HPDE6-E6E7 (cell line): ENCODE results near the gene RGS9.
A peak's percentile ranks its signal among the peaks of the same experiment; 100 is the strongest.
"Not testable (repeated sequence)": the region's sequence is repeated elsewhere in the genome, so short reads cannot be mapped to it uniquely, and the experiment has no call there.

Experiments
- DNase-seq: peaks from one replicate; pipeline ENCODE4 v3.0.0; 2011; ENCODE audit warnings: missing footprints; ENCODE audit errors: extremely low spot score

The RGS9 gene

DNA sequence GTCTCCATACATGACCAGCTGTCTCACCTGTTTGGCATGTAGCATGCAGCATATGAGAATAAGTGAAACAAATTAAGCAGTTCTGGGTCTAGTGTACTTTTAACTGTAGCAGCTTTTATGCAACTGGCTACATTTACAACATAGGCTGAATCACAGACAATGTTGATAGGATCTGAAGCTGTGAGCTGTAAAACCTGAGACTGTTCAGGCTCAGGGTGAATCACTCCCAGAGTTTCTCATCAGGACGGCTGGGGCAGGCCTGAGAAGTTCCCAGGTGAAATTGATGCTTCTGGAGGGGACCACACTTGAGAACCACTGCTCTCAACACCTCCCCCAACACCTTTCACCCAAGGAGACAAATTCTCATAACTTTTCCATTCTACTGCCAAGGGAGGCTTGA is 70.3 kb downstream of the RGS9 start:
- not testable (repeated sequence) for DNase-seq

DNA sequence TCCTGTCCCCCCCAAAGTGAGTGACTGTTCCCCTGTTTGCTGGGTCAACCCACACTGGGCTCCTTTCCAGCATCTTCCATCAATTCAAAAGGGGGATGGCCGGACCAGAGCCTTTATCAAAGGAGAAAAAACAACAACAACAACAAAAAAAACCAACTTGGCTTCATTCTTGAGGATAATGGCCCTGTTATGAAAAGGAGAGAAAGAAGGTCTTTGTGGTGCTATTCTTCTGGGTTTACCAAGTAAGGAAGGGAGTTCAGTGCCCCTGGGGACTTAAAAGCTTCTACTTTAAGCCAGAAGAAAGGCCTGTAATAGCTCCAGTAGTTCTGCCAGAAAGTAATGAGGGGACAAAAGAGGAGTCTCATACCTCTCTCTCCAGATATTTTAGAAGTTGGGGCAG is 71.5 kb downstream of the RGS9 start:
- no peak for DNase-seq

DNA sequence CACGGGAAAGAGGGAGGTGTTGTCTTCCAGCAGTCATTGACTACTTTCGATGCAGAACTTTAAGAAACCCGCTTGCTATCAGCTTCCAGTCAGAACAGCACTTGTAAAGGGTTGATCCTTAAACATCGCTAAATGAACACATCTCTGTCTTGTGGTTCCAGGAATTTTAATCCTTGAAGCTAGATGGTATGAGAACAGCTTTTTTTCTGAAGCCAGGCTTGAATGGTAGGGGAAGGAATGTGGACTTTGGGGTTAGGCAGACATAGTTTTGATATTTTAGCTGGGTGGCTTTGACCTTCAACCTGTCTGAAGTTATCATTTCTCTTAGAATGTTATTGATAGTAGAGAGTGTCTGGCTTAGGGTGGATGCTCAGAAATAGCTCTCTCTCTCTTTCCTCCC is 81.1 kb downstream of the RGS9 start:
- DNase-seq, result no peak

DNA sequence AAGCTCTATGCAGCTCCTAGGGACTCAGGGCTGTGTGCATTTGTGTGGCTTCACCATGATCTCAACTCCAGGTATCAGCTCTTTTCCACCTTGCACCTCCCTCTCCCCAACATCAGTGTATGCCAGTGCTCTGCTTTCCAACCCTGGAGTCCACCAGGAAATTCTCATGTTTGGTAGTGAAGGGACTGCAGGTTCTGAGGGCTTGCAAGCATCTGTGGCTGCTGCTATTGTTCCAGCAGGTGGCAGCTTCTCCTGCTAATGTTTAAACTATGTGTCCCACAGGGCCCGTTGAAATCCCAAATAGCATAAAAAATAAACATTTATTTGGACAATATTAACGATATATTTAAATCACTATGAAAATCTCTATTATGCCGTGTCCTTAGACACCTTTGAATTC is 82.0 kb downstream of the RGS9 start:
- DNase-seq, result no peak

DNA sequence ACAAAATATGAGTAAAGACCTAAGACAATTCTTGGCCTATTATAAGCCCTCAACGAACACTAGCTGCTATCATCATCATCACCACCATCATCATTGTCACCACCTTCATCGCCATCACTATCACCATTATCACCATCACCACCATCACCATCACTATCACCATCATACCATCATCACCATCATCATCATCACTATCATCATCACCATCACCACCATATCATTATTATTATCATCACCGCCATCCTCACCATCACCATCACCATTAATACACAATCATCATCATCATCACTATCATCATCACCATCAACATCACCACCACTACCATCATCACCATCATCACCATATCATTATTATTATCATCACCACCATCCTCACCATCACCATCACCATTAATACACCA is 82.5 kb downstream of the RGS9 start:
- DNase-seq, result no peak

DNA sequence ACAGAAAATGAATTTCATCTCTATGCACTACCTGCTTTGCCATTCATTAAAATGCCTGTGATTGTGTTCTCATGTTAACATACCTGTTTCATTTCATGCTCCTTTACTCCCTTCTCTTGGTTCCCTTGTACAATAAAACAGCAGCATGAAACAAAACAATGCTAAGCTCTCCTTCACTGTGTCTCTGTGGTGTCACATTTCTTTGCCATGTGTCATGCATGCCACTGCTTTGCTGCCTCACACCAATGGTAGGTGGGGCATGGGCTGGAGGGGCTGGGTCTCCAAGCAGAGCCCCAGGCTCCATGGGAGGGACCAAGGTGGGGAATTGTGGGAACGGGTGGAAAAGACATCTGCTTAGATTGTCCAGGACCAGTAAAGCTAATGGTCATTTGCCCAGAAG is 83.6 kb downstream of the RGS9 start:
- DNase-seq, result no peak

DNA sequence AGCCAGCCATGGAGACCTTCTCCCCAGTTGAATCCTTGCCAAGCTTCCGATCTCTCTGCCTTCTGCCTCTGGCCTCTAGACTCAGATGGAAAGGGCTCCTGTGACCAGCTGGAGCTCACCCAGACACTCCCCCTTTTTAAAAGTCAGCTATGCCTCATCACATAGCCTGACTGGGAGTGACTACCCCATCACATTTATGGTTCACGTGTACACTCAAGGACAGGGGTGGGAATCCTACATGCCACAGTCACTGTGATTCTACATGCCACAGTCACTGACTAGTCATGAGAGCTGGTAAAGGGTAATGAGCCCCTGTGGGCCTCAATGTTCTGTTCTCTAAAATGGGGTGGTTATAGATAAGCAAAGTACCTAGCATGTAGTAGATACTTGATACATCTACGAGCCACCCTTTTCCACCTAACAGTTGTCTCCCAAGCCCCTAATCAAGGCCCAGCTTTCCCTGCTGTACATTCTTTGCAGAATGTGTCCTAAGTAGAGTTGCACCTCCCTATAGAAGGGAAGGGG is 85.1 kb downstream of the RGS9 start:
- DNase-seq, result no peak

DNA sequence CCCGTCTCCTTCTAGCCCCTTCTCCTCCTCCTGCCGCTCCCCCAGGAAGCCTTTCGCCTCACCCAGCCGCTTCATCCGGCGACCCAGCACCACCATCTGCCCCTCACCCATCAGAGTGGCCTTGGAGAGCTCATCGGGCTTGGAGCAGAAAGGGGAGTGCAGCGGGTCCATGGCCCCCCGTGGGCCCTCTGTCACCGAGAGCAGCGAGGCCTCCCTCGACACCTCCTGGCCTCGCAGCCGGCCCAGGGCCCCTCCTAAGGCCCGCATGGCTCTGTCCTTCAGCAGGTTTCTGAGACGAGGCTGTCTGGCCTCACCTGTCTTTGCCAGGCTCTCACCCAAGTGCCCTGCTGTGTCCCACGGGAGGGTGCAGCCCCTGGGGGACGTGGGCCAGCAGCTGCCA is 87.9 kb downstream of the RGS9 start:
- no peak for DNase-seq

DNA sequence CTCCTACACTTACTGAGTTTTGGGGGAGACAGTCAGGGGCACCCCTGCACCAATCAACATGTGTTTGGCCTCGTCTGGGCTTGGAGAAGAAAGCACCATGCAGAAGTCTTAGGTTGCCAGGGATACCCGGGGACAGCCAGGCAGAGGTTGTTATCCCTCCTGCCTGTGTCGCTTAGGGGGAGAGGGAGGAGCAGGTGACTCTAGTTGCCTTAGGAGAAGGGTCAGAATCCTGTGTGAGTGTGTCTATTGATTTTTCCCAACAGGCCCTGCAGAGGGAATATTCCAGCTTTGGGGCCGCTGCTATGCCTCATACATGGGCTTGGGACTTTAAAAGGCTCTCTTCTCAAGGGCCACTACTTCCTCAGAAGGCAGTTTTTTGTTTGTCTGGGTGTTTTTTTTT is 89.1 kb downstream of the RGS9 start:
- no peak for DNase-seq

DNA sequence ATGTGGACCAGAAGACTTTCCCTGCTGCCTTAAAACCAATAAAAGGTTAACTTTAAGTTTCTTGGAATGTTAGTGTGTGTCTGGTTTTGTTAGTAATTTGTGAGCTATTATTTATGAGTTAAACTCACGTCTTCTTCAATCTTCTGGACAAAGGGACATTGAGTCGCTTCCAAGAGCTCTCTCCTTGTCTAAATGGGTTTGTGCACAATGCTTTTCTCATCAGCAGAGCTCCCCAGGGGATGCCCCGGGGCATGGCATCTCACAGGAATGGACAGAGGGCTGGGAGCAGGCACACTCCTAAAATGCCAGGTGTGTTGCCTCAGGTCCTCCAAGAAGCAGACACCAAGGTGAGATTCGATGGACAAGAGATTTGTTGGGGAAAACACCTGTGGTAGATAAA is 90.5 kb downstream of the RGS9 start:
- DNase-seq, result no peak

DNA sequence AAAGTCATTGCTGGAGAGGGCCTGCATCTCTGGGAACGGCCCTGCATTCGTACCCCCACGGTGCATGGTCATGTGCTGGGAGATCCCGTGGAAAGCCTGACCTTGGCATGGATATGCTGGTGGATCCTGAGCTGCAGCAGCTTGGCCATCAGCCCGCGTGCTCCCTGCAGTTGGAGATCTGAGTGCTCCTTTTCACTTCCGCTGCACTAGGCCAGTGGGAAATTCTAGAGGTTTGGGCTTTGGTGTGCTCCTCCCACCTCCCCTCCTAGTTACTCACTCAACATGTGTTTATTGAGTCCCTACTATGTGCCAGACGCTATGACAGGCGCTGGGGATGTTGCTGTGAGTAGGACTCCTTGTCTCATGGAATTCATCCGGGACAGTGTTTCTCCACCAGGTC is 91.1 kb downstream of the RGS9 start:
- no peak for DNase-seq

DNA sequence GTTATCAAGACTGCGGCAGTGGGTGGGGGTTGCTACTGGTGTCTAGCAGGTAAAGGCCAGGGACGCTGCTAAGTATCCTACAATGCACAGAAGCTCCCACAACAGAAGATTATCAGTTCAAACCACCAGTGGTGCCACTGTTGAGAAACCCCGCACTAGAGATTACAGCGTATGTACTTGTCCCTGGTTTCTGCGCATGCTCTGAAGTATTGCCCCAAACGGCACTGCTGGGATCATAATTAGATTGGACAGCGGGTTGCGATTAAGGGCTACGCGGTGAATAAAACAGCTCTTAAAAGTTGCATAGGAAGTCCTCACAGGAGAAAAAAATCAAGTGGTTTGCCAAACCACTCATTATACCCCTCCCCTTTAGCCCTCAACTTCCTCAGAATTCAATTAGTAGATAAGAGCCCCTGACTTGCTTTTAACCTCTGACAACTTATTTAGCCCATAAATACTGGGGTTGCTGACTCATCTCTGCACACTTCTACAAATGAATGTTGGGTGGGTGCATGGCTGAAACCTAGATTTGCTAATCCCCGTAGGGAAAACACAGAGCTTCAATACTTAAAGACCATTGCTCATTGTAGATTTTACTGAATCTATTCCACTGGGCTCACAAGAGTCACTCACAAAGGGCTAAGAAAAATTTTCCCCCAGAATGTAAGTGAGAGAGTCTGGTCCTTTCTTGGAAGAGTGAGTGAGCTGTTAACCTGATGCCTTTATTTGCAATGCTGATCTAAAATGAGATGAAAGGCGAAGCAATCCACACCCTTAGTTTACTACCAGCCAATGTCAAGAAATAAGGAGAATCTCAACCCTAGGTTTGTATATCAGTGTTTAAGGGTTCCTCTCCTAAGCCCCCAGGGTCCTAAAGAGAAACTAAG is 91.8 kb downstream of the RGS9 start:
- DNase-seq, result no peak

DNA sequence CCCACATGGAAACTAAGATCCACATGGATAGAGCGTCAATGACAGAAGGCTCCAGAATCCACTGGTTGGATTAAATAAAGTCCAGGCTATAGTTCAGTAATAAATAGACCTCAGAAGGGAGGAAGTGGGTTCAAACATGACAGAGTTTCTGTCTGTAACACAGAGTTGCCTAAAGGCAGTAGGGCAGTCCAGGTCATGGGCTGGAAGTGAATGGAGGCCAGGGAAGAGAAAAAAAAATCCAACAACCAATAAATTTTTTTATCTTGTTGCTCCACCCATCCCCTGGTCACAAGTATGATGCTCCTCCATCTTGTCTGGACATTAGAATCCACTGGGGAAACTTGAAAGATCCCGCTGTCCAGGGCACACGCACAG is 92.4 kb downstream of the RGS9 start:
- DNase-seq, result no peak

DNA sequence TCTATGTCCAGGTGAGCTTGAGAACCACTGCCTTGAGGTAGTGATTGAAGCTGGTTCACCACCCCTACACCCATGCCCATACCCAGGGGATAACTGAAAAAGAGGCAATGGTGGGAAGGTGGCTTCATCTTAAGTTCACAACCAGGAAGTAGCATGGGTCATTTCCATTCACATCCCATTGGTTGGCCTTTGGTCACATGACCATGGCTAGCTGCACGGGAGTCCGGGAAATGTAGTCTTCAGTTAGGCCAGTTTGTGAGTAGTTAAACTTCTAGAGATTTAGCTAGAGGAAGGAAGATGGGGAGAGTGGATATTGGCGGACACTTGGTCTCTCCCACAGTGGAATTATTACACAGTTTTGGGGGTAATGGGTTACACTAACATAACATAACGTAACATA is 92.9 kb downstream of the RGS9 start:
- no peak for DNase-seq

DNA sequence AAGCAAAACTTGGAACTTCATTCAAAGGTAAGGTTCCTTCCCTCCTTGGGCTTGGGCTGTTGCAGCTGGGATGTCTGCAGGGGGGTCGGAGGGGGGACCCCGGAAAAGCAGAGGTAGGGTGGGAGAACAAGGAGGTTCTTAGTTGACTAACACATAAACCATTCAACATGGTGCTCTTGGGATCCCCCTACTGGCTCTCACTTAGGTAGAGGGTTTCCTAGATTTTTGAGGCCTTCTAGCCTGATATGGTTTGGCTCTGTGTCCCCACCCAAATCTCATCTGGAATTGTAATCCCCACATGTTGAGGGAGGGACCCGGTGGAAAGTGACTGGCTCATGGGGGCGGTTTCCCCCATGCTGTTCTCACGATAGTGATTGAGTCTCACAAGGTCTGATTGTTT is 93.9 kb downstream of the RGS9 start:
- DNase-seq, result no peak

DNA sequence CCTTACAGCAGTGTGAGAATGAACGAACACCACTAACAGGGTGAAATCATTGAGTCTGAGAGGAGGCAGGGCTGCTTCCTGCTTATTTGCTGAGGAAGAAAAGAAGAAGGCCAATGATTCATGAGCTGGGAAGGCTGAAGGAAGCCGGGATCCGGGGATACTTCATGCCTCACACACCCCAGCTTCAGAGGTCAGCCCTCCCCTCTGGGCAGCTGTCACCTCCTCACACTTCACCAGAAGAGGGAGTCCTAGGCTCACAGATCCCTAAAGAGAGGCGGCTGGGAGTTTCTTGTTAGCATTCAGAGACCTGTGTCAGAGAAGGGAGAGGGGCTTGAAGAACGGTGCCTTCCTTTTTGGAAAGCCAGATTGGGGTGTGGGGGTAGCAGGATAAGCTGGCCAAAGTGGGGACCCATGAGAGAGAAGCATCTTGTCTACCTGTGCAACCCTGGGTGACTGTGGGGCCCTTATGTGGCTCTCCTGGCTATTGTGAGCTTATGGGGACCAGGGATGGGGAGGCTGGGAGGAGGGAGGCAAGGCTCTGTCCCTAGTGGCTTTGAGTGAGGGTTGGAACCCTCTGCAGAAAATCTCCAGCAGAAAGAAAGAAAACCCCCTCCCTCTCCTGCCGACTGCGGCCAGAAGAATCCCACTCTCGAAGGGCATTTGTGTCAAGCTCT is 94.6 kb downstream of the RGS9 start:
- DNase-seq, result peak; percentile 93

DNA sequence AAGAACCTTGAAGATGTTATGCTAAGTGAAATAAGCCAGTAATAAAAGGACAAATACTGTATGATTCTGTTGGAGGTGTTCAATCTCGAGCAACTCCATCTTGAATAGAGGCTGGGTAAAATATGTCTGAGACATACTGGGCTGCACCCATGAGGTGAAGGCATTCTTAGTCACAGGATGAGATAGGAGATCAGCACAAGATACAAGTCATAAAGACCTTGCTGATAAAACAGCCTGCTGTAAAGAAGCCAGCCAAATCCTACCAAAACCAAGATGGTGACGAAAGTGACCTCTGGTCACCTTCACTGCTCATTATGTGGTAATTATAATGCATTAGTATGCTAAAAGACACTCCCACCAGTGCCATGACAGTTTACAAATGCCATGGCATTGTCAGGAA is 98.1 kb downstream of the RGS9 start:
- DNase-seq, result no peak

DNA sequence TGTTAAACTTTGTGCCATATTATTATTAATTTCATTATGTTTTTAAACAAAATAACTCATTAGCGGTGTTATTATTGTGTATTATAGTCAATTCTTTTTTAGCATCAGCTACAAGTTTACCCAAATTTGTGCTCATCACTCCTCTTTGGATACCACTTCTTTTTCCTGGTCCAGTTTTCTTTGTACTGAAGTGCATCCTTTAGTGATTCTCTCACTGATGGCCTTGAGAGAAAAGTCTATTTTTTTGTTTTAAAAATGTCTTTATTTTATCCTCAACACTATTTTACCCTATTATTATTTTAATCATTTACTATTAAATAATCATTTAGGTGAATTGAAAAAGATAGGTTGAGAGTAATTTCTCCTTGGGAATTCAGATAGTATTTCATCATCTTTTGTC is 99.2 kb downstream of the RGS9 start:
- no peak for DNase-seq

DNA sequence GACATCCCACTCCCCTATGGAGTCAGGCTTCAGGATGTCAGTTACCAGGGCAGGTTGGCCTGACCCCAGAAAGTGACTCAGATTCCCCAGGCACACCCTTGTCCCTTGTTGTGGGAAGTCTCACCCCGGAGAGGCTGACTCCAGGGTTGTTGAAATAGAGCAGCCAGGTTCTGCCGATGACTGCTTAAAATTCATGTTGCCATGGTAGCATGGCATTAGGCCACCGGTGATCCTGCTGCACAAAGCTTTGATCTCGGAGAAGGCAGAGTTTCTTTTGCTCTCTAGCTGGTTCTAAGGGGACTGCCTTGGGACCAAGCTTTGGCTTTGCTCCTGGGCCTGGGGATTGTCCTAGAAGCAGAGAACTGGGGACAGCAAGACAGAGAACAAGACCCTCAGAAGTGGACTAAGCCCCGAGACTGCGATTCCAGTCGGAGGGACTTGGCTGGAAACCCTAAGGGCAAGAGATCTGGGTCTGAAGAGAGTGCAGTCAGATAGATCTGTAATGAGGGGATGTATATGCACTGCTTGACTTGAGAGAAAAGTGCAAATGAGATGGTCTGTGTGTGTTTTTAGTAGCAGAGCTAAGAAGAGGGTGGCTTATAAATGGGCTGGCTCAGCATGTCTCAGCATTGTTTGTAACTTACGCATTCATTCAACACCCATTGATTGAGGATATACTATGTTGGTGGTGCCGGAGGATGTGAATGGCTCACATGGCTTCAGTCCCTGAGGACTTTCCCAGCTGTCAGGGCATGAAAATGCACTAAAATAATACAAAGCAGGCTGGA is 106.9 kb downstream of the RGS9 start:
- no peak for DNase-seq

DNA sequence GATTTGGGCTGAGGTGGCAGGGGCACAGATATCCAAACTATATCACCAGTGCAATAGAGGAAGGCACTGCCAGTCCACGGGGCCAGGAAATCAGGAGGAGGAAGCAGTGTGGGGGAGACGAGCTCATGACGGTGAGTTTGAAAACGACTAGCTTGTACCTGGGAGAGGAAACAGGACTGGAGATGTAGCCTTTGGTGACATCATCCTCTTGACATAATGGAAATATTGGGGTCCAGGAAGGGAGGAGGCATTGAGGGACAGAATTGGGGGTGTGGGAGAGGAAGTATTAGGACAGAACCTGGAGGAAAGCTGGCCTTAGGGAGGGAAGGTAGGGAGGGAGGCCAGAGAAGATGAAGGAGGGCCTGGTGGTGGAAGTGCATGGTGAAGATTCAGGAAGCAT is 109.1 kb downstream of the RGS9 start:
- no peak for DNase-seq

DNA sequence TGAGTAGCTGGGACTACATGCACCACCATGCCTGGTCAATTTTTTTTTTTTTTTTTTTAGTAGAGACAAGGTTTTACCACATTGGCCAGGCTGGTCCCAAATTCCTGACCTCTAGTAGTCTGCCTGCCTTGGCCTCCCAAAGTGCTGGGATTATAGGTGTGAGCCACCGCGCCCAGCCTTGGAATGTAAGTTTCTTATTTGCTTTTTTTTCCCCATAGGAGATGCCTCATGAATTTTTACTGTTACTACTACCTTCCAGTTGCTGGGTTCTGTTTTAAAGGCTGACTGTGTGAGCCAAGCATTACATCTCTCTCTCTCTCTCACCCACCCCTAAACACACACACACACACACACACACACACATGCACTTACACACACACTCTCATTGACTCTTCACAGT is 112.6 kb downstream of the RGS9 start:
- DNase-seq, result no peak

DNA sequence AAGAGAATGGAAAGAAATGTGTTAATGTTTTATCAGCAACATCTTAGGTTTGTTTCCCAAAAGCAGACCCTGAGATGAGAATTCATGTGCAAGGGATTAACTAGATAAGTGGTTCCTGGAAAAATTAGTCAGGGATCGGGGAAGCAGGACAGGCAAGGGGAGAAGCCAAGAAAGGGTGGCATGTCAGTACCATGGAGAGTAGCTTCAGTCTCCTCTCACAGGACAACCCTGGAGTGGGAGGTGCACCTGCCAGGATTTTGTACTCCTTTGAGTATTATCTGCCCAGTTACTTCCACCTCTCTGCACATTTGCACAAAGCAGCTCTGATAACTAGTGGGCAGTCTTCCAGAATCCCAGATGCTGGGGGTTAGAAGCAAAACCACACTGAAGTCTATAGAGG is 117.0 kb downstream of the RGS9 start:
- DNase-seq, result no peak

DNA sequence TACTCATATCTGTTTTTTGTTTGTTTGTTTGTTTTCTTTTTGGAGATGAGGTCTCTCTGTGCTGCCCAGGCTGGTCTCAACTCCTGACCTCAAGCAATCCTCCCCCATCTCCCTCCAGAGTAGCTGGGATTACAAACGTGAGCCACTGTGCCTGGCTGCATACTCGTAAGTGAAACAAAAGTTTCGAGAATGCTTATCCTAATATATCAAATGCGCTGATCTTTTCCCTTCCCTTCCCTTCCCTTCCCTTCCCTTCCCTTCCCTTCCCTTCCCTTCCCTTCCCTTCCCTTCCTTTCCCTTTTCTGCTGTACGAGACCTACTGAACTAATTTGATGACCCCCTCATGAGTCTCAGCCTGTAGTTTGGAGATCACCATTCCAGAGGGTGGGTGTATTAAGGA is 122.1 kb downstream of the RGS9 start:
- no peak for DNase-seq
